Osteocyte (in vitro differentiated cells): Measurements from ENCODE around the gene CTNNA2. TPM values are rescaled to one million over a fixed set of nuclear protein-coding genes. Genes with fewer than 3 reads are reported as not detected.

Source experiments
- DNase-seq: peaks from one replicate; pipeline ENCODE4 v3.0.0; 2021; ENCODE audit warnings: mixed read lengths; ENCODE audit not compliant: unreplicated experiment; ENCODE audit errors: extremely low spot score
- H3K27ac Mint-ChIP-seq: one replicate; pipeline ENCODE4 v1.8.0; 2021; ENCODE audit warnings: mild to moderate bottlenecking, mixed read lengths; ENCODE audit not compliant: unreplicated experiment
- H3K27me3 Mint-ChIP-seq: one replicate; pipeline ENCODE4 v1.8.0; 2021; ENCODE audit warnings: mixed read lengths; ENCODE audit not compliant: unreplicated experiment
- H3K36me3 Mint-ChIP-seq: one replicate; pipeline ENCODE4 v1.8.0; 2021; ENCODE audit warnings: mixed read lengths; ENCODE audit not compliant: unreplicated experiment
- H3K4me1 Mint-ChIP-seq: one replicate; pipeline ENCODE4 v1.8.0; 2021; ENCODE audit warnings: mixed read lengths; ENCODE audit not compliant: unreplicated experiment
- H3K4me3 Mint-ChIP-seq: one replicate; pipeline ENCODE4 v1.8.0; 2021; ENCODE audit warnings: mild to moderate bottlenecking, moderate library complexity, mixed read lengths; ENCODE audit not compliant: unreplicated experiment
- H3K9me3 Mint-ChIP-seq: one replicate; pipeline ENCODE4 v1.8.0; 2021; ENCODE audit warnings: mixed read lengths; ENCODE audit not compliant: unreplicated experiment
- CTCF ChIP-seq: fragments of 200-600 bp; sonication (generic); IDR thresholded peaks from 2 replicates; pipeline ENCODE4 v1.5.0; 2021; ENCODE audit warnings: antibody characterized with exemption, mild to moderate bottlenecking, moderate library complexity
- total RNA-seq: library from RNA; stranded (reverse); gene quantifications from 2 replicates; pipeline ENCODE4 v1.2.1, GENCODE V29; 2021

The CTNNA2 gene
- total RNA-seq, 1 donor from 2014 or later: not detected

GRCh38 chr2:80153768-80154167 lies 640.9 kb downstream of the CTNNA2 start:
- no peak for TF ChIP-seq CTCF
- DNase-seq: no peak
- no peaks in the 10 kb centered on the region for H3K36me3 Mint-ChIP-seq
- no peaks in the 10 kb centered on the region for H3K4me1 Mint-ChIP-seq
- no peaks in the 10 kb centered on the region for H3K27me3 Mint-ChIP-seq
- H3K27ac Mint-ChIP-seq: no peak overlapping the region
- peaks cover 50% of the 10 kb centered on the region for H3K9me3 Mint-ChIP-seq
- no peak overlapping the region for H3K4me3 Mint-ChIP-seq

- Mint-ChIP-seq H3K36me3 (no peaks in the 10 kb centered on the region), H3K27me3 (no peaks in the 10 kb centered on the region), H3K27ac (no peak overlapping the region), H3K4me1 (no peaks in the 10 kb centered on the region), H3K4me3 (no peak overlapping the region), H3K9me3 (peaks cover 50% of the 10 kb centered on the region)
- no peak for DNase-seq
- no peak for TF ChIP-seq CTCF
Measured at GRCh38 chr2:80154231-80154915, 641.5 kb downstream of the CTNNA2 start.

- Mint-ChIP-seq H3K4me3 (no peak overlapping the region), H3K27ac (no peak overlapping the region), H3K27me3 (no peaks in the 10 kb centered on the region), H3K4me1 (no peaks in the 10 kb centered on the region), H3K9me3 (peaks cover 47% of the 10 kb centered on the region), H3K36me3 (no peaks in the 10 kb centered on the region)
- DNase-seq: no peak
- no peak for TF ChIP-seq CTCF
Measured at GRCh38 chr2:80164375-80164774, 651.5 kb downstream of the CTNNA2 start.

- Mint-ChIP-seq H3K4me3 (no peak overlapping the region), H3K4me1 (no peaks in the 10 kb centered on the region), H3K27ac (no peak overlapping the region), H3K36me3 (no peaks in the 10 kb centered on the region), H3K27me3 (no peaks in the 10 kb centered on the region), H3K9me3 (peaks cover 46% of the 10 kb centered on the region)
- DNase-seq: no peak
- no peak for TF ChIP-seq CTCF
Measured at GRCh38 chr2:80166483-80167171, 653.8 kb downstream of the CTNNA2 start.

- no peaks in the 10 kb centered on the region for H3K27me3 Mint-ChIP-seq
- DNase-seq: no peak
- TF ChIP-seq CTCF: no peak
- H3K36me3 Mint-ChIP-seq: no peaks in the 10 kb centered on the region
- H3K9me3 Mint-ChIP-seq: peaks cover 50% of the 10 kb centered on the region
- no peak overlapping the region for H3K4me3 Mint-ChIP-seq
- H3K4me1 Mint-ChIP-seq: no peaks in the 10 kb centered on the region
- no peak overlapping the region for H3K27ac Mint-ChIP-seq
Measured at GRCh38 chr2:80167284-80167808, 654.5 kb downstream of the CTNNA2 start.
